T follicular helper cell (primary cell): ENCODE data around the gene CCDC50.

Experiments used
- DNase-seq: peaks from one replicate; pipeline ENCODE4 v3.0.0-alpha.2; 2020; ENCODE audit warnings: low read depth

The CCDC50 gene

DNA sequence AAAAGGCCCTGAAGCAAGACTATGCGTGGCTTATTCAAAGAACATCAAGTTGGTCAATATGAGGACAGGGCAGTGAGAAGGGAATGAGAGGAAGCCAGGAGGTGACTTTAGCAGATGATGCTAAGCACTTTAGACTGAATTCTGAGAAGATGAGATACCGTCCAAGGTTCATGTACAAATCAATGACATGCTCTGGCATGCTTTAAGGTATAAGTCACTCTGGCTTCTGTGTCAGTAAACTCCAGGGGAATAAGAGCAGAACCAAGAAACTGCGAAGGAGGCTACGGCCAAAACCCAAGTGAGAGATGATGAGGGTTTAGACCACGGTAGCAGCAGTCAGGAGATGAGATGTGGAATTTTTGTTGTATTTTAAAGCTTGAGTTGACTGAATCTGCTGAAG, 8.9 kb upstream of the CCDC50 start:
- no peak for DNase-seq

DNA sequence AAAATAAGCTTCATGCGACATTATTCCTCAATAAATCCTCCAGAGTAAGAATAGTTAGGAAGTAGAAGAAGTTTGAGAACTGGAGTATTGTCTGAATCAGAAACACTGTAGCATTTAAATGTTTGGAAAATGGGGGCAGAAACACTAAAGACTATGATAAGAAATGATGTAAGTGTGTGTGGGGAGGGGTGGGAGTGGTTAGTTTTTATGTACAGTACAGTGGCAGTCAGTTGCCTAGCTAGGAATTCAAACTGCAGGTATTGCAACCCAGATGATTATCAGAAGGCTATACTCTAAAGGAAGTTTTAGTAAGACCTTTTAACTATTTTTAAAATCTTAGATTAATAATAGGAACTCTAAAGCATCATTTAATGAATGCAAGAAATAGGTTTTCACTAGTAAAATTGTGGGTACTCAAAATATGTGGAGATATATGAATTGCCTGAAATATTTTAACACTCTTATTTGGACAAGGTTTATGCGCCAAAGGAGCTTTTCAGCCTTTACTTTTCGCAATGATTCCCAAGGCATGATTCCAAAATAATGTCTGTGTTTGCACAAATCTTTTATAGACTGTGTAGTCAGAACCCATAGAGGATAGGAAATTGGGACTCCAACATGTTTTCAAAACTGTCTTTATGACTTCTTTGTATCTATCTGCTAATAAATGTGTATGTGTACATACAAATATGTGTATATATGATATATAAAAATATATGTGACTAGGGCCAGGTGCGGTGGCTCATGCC, 8.0 kb upstream of the CCDC50 start:
- DNase-seq, result no peak

DNA sequence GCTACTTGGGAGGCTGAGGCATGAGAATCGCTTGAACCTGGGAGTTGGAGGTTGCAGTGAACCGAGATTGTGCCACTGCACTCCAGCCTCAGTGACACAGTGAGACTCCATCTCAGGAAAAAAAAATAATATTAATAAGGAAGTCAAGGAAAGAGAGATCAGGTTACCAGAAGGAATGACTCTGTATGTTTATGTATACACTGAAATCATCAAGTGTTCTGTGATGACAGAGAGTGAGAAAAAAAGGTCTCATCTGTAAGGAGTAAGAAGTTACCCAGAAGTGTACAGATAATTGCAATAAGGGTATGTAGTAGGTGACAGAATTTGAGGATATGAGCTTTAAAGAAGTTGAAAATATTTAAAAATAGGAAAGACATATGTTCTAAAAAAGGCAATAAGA, 4.3 kb upstream of the CCDC50 start:
- no peak for DNase-seq

DNA sequence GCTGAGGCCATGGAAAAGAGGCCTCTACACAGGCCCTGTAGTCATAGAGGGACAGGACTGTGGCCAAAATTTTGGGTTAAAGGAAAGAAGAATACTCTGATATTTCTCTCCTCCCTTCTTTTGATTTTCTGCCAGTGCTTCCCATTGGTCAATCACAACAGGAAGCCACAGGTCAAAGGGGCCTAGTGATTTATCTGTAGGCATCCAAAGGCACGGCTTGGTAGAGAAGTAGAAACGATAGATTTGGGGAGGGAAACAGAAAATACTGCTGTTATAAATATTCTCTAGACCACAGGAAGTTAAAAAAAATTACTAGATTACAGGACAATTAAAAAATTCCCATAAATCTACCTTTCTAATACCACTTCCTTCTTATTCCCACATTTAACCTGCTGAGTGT, 1.7 kb upstream of the CCDC50 start:
- no peak for DNase-seq

DNA sequence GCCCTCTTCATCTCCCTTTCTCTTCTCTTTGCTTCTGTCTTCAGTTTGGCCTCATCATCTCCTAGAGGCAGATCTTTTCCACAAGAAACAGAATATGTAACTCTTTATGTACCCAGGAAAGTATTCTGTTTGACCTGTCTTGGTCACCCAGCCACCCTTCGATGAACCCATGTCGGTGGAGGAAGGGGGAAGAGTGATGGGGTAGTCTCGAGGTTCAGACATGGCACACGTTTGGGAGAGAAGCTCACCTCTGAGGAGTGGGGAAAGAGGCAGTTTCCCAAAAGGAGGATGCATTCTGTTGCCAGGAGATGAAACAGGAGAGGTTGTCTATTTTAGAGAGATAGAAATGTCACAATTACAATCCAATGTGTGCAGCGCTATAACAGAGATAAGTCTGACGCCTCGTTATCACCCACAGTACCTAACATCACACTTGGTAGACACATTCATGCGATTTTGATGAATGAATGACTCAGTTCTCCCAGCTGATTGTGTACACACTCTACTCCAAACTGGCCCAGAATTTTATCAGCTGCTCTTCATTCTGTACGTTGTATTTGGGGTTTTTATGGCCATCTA, 722 bp upstream of the CCDC50 start:
- no peak for DNase-seq

DNA sequence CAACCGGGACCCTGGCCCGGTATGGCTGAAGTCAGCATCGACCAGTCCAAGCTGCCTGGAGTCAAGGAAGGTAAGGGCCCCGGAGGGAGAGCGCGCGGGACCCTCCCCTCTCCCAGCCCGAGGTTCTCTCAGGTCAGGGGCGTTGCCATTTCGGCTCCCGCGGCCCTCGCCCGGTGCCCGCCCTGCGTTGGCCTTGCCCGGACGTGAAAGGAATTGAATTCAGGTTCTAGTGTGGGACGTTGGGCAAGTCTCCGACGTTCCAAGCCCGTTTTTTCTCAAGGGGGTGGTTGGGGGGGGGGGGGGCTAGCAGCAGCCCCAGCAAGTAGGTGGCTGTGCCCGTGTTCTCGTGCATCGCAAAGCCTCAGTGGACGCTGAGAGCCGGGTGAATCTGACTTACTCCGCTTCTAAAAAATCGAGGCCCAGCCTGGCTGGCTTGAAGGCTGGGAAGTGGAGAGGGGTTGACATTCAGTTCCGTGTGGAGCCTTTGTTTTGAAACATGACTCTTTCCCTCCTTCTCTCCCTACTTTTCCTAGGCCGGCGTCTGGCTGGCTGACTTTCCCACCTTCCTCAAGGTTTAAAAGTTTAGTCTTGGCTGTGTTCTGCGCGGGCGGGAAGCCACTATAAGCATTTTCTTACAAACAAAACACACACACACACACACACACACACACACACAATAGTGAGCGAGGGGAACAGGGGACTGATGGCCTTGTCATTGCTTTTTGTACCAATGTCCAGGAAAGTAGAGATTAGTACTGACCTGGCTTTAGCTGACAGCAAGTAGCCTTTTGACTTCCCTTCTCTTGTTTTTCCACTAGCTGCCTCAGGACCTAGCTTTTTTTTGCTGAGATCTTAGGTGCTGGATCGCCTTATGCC, 698 bp downstream of the CCDC50 start, which contains the start of gene UTS2B:
Gene UTS2B (minus strand): TSS at position 873 of the 876 bp plus-strand sequence. CDS start 48,337 bp downstream, outside the sequence.
- peak; percentile 4 for DNase-seq

DNA sequence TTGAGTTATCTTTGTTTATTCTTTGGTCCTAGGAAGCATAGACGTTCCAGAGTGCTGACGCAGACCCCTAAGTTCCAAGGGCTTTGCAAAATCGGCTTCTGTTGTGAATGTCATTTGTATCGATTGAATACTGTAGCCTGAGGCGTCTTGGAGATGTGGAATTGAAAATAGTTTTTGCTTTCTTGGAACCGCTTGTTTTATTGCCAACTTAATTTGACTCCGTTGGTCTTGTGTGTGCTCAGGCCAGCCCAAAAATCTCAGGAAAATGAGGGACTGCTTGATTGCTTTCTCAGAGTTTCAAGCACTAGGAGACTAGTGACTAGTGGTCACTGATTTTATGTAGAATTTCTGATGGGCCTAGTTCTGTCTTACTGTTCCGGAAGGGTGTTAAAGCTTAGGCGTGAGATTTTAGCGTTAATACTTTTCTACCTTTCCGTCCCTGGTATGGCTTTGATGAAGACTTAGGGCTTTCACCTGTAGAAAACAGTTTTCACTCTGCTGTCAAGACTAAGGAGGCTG, 1.4 kb downstream of the CCDC50 start:
- no peak for DNase-seq

DNA sequence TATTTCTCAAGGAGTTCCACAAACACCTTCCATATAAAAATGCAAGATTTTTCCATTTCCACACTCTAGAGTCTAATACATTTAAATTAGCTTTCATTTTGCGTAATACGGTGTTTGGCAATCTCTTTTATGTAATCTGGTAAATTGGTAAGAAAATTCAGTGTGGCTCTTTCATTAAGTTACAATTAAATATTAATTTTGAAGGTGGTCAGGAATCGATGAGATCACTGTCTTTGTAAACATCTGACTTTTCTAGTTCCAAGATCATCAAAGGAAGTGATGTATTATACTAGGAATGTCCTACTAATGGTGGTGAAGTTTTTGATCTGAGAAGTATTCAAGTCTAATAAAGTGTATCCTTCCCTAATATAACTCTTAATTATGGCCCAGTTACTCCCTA, 2.2 kb downstream of the CCDC50 start:
- DNase-seq, result no peak

DNA sequence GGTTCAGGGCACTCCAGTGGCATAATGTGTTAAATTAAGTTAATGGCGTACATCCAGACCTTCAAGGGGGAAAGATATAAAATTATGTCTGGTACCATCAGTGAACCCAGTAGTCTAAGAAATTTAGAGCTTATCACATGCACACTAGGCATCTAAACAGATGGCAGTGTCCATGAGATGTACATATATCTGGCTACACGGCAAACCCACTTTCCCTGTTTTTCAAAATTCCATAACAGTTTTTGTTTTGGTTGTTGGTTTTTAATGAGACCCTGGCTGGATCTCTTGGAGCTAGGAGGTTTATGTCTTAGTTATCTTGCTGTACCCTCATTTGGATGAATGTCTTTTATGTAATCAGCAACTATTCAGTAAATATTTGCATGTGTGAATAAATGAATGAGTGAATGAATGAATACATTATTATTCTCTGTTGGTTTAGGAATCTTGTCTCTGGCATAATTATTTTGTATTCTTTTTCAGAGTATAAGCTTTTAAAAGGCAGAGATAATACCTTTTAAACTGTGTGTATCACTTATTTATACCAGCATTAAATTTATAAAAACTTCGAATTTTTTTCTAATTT, 4.2 kb downstream of the CCDC50 start:
- DNase-seq, result no peak

DNA sequence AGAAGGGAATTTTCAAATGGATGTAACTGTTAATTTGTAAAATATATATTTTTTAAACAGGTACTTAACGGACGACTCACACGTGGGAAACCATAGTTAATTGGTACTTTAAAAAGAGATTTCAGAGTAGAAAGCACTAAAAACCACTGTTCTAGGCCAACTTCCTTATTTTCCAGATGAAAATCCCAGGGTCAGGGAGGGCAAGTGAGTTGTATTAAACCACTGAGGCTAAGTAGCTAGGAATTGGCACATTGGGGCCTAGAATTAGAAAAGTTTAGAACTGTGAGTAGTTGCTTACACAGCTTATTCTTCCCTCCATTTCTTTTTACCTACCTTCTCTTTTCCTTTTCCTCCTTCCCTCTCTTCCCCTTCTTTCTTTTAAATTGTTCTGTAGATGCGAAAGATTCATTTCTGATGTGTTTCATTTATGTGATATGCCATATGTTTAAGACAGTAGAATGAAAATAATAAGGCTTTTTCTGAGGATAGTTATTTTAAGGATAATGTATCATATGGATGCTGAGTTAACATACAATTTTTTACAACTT, 5.2 kb downstream of the CCDC50 start:
- DNase-seq, result no peak

DNA sequence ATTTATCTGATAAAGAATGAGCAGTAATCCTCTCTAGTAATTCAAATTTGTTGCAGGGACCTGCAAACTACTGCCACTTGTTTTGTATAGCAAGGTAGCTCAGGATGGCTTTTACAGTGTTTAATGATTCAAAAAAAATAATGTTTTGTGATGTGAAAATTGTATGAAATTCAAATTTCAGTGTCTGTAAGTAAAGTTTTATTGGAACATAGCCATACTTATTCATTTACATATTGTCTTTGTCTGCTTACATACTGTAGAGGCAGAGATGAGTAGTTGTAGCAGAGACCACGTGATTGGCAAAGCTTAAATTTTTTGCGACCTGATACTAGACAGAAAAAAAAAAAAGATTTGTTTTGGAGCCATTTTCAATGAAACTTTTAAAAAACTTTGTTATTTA, 7.6 kb downstream of the CCDC50 start:
- no peak for DNase-seq

DNA sequence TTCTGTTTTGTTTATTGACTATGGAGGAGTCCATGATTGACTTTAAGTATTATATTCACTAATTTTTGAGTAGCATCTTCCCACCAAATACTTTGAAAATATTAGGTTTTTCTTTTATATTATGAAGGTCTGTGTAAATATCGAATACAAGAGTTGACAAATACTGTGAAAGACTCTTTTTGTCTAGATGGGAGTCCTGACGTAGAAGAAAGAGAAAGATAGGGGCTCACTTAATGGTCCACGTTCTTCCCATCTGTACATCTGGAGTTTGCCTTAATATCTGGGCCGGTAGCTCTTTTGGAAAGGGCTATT, 8.9 kb downstream of the CCDC50 start:
- DNase-seq, result no peak

DNA sequence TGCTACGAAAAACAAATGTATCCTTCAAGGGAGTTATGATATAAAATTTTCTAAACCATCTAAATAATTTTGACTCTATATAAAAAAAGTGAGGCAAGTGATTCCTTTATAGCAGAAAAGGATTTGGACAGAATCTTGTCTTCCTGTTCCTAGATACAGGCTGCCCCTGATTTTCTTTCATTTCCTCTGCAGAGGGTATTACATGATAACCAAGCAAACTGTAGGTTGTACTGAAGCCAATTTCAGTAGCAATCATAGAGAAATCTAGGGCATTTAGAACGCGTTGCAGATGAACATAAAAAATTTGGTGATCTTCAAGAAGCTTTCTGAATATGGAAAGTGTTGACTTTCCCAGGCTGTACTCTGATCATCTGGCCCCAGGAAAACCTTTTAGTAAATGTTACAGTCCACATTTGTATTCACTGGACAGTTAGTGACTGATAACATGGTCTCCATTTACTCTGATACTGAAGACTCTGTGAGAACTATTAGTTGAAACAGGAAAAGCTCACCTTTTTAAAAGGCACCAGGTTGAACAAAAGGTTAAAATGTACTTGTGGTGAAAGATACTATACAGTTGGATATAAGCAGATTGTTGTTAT, 10.2 kb downstream of the CCDC50 start:
- no peak for DNase-seq

DNA sequence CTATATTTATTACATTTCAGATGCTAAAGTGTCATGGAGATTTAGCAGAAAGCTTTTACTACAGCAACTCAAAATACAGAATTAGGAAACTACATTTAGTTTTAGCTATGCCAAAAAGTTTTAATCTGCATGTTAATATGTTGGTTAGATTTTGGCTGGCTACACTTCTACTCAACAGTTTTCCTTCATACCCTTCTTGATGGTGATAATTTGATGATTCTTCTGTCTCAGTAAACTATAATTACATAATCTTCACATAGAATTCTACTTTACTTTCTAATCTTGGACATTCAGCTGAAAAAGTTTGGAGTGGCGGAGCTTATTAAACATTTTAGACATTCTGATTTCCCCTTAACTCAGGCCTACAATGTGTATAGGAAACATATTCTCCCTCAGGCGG, 11.2 kb downstream of the CCDC50 start:
- no peak for DNase-seq

DNA sequence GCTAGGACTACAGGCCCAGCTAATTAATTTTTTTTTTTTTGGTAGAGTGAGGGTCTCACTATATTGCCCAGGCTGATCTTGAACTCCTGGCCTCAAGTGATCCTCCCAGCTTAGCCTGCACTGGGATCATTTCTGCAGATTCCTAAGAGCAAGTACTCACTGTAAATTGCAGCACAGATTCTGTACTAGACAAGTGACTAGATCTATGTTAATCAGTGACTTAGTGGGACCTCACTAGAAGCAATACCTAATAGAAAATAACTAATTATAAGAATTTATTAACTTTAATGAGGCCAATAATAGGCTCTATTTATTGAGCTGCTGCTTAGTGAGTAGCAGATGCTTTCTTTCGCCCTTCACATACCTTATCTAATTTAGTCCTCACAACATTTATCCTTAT, 11.8 kb downstream of the CCDC50 start:
- DNase-seq, result no peak

DNA sequence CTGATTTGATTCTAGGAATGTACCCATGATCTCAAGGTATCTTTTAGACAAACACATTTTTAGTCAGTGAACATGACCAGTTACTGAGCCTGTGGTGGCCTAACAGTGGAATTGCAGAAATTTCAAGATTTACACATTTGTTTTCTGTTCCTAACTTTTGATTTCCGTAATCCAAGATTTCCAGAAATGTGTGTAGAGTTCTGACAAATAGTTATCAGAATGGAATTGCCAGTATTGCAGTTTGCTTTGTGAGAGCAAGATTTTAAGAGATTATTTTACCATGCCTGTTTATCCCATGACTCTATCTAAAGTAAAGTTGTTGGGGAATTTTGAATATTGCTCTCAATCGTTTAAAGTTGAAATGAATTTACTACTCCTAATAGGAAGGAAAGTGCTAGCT, 12.8 kb downstream of the CCDC50 start:
- DNase-seq, result no peak

DNA sequence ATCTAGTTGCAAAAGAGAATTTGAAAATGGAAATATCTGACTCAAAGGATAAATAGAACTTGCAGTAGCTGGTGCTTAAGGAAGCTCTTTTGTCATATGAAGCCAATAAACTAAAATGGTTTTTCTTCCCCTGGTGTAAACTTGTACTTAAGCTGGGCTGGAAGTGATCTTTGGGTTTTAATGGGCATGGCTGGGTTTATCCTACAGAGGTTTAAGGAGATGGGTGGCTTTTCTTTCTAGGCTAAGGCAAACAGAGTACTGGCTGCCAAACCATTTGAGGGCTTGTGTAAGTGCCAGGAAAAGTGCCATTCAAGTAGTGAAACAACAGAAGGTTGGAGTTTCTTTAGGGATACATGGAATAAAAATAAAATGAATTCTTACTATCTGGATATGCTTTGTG, 13.2 kb downstream of the CCDC50 start:
- DNase-seq, result no peak

DNA sequence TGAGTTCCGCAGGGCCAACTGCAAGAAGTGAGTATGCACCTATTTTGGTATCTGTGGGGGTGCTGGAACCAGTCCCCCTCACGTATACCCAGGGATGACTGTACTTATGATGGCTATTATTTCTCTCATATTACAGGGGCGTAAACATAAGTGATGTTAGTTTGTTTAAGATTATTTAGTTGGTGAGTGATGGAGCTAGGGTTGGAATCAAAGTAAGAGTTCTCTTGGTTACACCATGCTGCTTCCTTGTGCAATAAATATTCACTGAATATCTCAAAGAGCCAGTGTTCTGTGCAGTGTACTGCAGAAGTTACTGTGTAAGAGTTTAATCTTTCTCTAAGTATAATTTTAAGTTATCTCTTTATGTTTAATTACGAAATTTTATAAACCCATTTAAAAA, 13.9 kb downstream of the CCDC50 start:
- no peak for DNase-seq

DNA sequence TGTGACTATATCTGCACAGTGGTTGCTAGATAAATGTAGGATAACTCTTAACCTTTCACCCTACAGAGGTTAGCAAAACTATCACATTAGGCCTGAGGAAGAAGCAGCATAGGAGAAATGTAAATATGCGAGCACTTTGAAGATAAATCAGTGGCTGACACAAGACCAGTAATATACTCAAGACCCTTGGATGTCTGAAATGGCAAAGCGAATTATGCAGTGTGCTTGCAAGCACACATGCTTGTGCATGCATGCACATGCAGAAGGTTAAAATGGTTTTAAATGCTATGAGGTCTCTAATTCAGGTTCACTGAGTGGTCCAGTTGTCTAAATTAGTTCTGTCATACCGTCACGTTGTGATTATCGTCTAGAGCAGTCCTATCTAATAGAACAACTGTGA, 14.7 kb downstream of the CCDC50 start:
- DNase-seq, result no peak

DNA sequence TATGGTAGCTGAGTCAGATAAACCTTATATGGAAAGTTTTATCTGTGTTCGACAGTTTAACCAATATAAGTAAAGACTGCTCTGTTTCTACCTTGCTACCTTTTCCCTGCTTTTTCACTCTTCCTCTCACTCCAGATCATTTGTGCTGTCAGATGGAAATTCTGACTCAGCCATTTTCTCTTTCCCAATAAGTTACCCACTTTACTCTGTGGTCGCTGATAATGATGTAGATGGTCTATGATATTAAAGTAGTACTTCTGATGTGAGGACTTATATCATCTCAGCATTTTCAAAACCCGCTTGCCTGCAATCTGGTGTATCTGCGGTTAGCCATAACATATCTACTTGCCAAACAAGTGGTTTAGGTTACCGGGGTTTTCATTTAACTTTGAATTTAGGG, 16.1 kb downstream of the CCDC50 start:
- DNase-seq, result no peak

DNA sequence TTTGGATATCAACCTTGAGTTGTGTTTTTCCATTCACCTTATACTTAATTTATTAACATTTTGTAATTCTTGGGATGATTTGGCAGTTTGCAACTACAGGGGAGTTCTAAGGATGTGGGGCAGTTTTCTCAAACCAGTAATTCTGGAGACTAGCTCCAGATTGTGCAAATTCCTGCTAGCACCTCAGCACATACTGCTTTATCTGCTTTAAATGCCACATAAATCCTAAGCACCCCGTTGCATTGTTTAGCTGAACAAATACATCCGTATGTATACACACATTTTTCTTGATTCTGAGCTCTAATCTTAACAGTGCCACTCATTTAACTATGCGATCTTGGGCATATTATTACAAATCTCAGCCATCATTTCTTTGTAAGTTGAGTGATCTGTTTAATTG, 18.0 kb downstream of the CCDC50 start:
- no peak for DNase-seq

DNA sequence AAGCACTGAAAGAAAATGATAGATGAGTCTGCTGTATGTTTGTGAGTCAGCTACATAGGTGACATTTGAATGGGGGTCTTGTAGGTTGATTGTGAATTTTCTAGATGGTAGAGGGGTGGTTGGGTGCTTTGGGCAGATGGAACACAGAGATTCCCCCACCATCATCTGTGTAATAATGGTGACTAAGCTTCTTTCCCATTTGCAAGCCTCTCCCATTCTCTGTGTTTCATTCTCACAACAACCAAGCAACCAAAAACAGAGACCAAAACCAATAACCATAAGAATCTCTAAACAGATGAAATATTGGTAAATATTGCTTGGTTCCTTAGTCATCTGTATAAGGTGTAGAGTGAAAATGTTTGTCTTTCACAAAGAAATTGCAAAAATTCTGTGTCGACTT, 18.9 kb downstream of the CCDC50 start:
- no peak for DNase-seq
